BLaER1 treated with 17β-estradiol and CSF1 and Interleukin-3, amounts not matched to agents 10 nM and 100 nM (cell line): Measurements from ENCODE around the gene CCDC136.

ENCODE experiments used
- H3K27ac ChIP-seq, 11 experiments: shearing (Covaris generic); formaldehyde crosslinking; 2 replicates each; pipeline ENCODE4 v1.8.1; 2022
- H3K27me3 ChIP-seq, 11 experiments: shearing (Covaris generic); formaldehyde crosslinking; 2 replicates each; pipeline ENCODE4 v1.8.1; 2022
- H3K36me3 ChIP-seq, 11 experiments: shearing (Covaris generic); formaldehyde crosslinking; 2 replicates each; pipeline ENCODE4 v1.8.1; 2022
- H3K4me1 ChIP-seq, 10 experiments: shearing (Covaris generic); formaldehyde crosslinking; 2 replicates each; pipeline ENCODE4 v1.8.1; 2022
- H3K4me2 ChIP-seq, 11 experiments: shearing (Covaris generic); formaldehyde crosslinking; 2 replicates each; pipeline ENCODE4 v1.8.1; 2022
- H3K4me3 ChIP-seq, 10 experiments: shearing (Covaris generic); formaldehyde crosslinking; 2 replicates each; pipeline ENCODE4 v1.8.1; 2022
- H3K9ac ChIP-seq, 11 experiments: shearing (Covaris generic); formaldehyde crosslinking; 2 replicates each; pipeline ENCODE4 v1.8.1; 2022
- H3K9me3 ChIP-seq, 11 experiments: shearing (Covaris generic); formaldehyde crosslinking; replicated peaks in 1 of 11; 2 replicates each; pipeline ENCODE4 v1.8.1; 2022
- H4K20me1 ChIP-seq, 11 experiments: shearing (Covaris generic); formaldehyde crosslinking; 2 replicates each; pipeline ENCODE4 v1.8.1; 2022
- Cebpa-rat ChIP-seq, 11 experiments: shearing (Covaris generic); IDR thresholded peaks; 2 replicates each; pipeline ENCODE4 v1.8.1; 2022

The CCDC136 gene

DNA sequence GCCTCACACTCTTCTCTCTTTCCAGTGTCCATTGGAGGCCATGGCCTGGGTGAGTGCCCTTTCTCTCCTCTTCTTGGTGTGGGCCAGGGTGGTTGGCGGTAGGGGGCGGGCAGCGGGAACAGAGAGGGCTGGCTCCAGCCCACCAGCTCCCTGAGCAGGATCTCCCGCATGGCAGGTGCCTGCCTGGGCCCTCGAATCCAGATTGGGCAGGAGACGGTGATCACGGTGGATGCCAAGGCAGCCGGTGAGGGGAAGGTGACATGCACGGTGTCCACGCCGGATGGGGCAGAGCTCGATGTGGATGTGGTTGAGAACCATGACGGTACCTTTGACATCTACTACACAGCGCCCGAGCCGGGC, 57.4 kb downstream of the CCDC136 start:
- no peak for TF ChIP-seq Cebpa-rat (IDR thresholded peaks at IDR 0.05)
- Histone ChIP-seq H3K36me3 (no peaks in the 10 kb centered on the region), H3K27ac (no peak overlapping the region), H3K27me3 (no peaks in the 10 kb centered on the region), H3K9ac (no peak overlapping the region), H4K20me1 (no peaks in the 10 kb centered on the region), H3K4me2 (no peak overlapping the region), H3K4me1 (0 out of 20 replicates have a peak, but pooled peaks cover 0 to 3% (median 0%) of the 10 kb centered on the region in 10 experiments), H3K4me3 (no peak overlapping the region), H3K9me3 (no peaks in the 10 kb centered on the region)

DNA sequence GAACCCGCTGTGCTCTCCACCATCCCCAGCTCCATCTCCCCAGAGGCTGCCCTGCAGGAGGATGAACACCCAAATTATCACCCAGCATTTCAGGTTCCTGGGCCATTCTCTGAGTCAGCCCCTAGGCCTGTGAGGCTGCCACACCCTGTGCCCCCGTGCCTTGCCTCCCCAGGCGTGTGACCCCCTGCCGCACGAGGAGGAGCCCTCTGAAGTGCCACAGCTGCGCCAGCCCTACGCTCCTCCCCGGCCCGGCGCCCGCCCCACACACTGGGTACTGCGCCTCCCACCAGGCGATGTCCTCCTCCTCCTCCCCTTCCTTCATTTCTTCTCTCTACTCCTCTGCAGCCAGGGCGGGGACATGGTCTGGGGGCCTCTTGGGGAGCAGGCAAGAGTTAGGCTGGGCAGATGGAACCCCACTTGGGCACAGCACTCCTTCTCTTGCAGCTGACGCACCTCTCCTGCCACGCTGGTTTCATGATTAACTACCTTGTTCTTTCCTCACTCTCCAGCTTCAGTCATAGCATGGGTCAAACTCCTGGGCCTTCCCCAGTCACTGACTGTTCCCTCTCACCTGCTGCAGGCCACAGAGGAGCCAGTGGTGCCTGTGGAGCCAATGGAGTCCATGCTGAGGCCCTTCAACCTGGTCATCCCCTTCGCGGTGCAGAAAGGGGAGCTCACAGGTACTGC, 58.2 kb downstream of the CCDC136 start:
- no peak for TF ChIP-seq Cebpa-rat (IDR thresholded peaks at IDR 0.05)
- H4K20me1 ChIP-seq = no peaks in the 10 kb centered on the region

DNA sequence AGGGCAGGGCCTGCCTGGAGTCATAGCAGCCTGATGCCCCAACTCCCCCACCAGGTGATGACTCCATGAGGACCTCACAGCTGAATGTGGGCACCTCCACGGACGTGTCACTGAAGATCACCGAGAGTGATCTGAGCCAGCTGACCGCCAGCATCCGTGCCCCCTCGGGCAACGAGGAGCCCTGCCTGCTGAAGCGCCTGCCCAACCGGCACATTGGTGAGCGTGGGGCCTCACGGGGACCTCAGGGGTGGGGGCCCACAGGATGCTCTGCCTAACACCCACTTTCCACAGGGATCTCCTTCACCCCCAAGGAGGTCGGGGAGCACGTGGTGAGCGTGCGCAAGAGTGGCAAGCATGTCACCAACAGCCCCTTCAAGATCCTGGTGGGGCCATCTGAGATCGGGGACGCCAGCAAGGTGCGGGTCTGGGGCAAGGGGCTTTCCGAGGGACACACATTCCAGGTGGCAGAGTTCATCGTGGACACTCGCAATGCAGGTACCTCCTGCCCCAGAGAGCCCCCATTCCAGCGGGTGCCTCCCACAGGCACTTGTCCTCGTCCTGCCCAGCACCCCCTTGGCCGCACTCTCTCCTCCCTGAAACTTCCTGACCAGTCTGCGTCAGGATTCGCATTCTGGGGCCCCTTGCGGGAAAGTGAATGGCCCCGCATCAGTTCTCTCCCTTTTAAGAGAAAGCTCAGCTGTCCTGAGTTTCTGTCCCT, 60.9 kb downstream of the CCDC136 start:
- Histone ChIP-seq H3K36me3 (no peaks in the 10 kb centered on the region), H3K4me2 (no peak overlapping the region), H3K27me3 (no peaks in the 10 kb centered on the region), H4K20me1 (no peaks in the 10 kb centered on the region), H3K4me3 (no peak overlapping the region), H3K9ac (no peak overlapping the region), H3K4me1 (peaks cover 0 to 11% (median 1%) of the 10 kb centered on the region in 10 experiments; a peak in 4 of 20 replicates), H3K9me3 (no peaks in the 10 kb centered on the region), H3K27ac (no peak overlapping the region)
- TF ChIP-seq Cebpa-rat (IDR thresholded peaks at IDR 0.05) = no peak

More for the DNA sequence above, 58.2 kb downstream of the CCDC136 start:
- no peak overlapping the region for H3K4me3 ChIP-seq
- H3K4me2 ChIP-seq = no peak overlapping the region
- H3K9ac ChIP-seq = no peak overlapping the region
- no peaks in the 10 kb centered on the region for H3K27me3 ChIP-seq
- peaks cover 0 to 4% (median 0%) of the 10 kb centered on the region in 10 experiments; a peak in 3 of 20 replicates for H3K4me1 ChIP-seq
- H3K36me3 ChIP-seq = no peaks in the 10 kb centered on the region
- no peaks in the 10 kb centered on the region for H3K9me3 ChIP-seq
- H3K27ac ChIP-seq = no peak overlapping the region

DNA sequence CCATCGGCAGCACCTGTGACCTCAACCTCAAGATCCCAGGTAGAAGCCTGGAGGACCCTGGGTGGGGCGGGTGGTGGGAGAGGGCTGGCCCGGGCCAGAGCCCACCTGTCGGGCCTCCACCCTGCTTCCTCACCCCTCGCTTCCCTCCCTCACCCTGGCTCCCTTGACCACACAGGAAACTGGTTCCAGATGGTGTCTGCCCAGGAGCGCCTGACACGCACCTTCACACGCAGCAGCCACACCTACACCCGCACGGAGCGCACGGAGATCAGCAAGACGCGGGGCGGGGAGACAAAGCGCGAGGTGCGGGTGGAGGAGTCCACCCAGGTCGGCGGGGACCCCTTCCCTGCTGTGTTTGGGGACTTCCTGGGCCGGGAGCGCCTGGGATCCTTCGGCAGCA, 62.0 kb downstream of the CCDC136 start:
- no peaks in the 10 kb centered on the region for H4K20me1 ChIP-seq
- H3K27me3 ChIP-seq = no peaks in the 10 kb centered on the region
- TF ChIP-seq Cebpa-rat (IDR thresholded peaks at IDR 0.05) = no peak
- H3K4me1 ChIP-seq = peaks cover 0 to 14% (median 6%) of the 10 kb centered on the region in 10 experiments; a peak in 18 of 20 replicates
- H3K4me3 ChIP-seq = no peak overlapping the region
- H3K36me3 ChIP-seq = no peaks in the 10 kb centered on the region
- H3K9me3 ChIP-seq = no peaks in the 10 kb centered on the region
- H3K4me2 ChIP-seq = no peak overlapping the region
- H3K27ac ChIP-seq = no peak overlapping the region
- no peak overlapping the region for H3K9ac ChIP-seq

DNA sequence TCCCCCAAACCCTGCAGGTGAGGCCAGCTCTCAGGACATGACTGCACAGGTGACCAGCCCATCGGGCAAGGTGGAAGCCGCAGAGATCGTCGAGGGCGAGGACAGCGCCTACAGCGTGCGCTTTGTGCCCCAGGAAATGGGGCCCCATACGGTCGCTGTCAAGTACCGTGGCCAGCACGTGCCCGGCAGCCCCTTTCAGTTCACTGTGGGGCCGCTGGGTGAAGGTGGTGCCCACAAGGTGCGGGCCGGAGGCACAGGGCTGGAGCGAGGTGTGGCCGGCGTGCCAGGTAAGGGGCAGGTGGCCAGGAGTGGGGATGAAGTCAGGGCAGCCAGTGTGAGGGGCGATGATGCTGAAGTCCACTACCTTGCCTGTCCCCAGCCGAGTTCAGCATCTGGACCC, 62.6 kb downstream of the CCDC136 start:
- Histone ChIP-seq H3K4me3 (no peak overlapping the region), H3K4me2 (no peak overlapping the region), H3K36me3 (no peaks in the 10 kb centered on the region), H3K9me3 (no peaks in the 10 kb centered on the region), H4K20me1 (no peaks in the 10 kb centered on the region), H3K27me3 (no peaks in the 10 kb centered on the region), H3K4me1 (peaks cover 5 to 20% (median 12%) of the 10 kb centered on the region in 10 experiments), H3K27ac (no peak overlapping the region), H3K9ac (no peak overlapping the region)
- no peak for TF ChIP-seq Cebpa-rat (IDR thresholded peaks at IDR 0.05)

GRCh38 chr7:128855559-128855958, 63.8 kb downstream of the CCDC136 start:
- Histone ChIP-seq H3K4me1 (peaks cover 17 to 32% (median 23%) of the 10 kb centered on the region in 10 experiments), H4K20me1 (no peaks in the 10 kb centered on the region), H3K9ac (no peak overlapping the region; a peak in 1 of 22 replicates), H3K4me3 (no peak overlapping the region), H3K4me2 (peak overlapping the region in 3 of 11 experiments; percentile 8 to 27 (median 24); a peak in 1 of 22 replicates), H3K9me3 (no peaks in the 10 kb centered on the region), H3K27ac (no peak overlapping the region), H3K36me3 (no peaks in the 10 kb centered on the region), H3K27me3 (no peaks in the 10 kb centered on the region)
- no peak for TF ChIP-seq Cebpa-rat (IDR thresholded peaks at IDR 0.05)

- no peak for TF ChIP-seq Cebpa-rat (IDR thresholded peaks at IDR 0.05)
- H3K4me3 ChIP-seq = no peak overlapping the region
- H3K4me1 ChIP-seq = peaks cover 17 to 37% (median 25%) of the 10 kb centered on the region in 10 experiments
- H3K27me3 ChIP-seq = no peaks in the 10 kb centered on the region
- H3K9me3 ChIP-seq = no peaks in the 10 kb centered on the region
- no peaks in the 10 kb centered on the region for H3K36me3 ChIP-seq
- H3K27ac ChIP-seq = no peak overlapping the region
- H4K20me1 ChIP-seq = no peaks in the 10 kb centered on the region
- H3K4me2 ChIP-seq = no peak overlapping the region
- no peak overlapping the region; a peak in 1 of 22 replicates for H3K9ac ChIP-seq
These were observed 64.4 kb downstream of the CCDC136 start for GRCh38 chr7:128856001-128856718.

GRCh38 chr7:128858380-128859231, 66.8 kb downstream of the CCDC136 start:
- Histone ChIP-seq H3K4me1 (peaks cover 21 to 44% (median 32%) of the 10 kb centered on the region in 10 experiments), H3K27ac (peak overlapping the region in 1 of 11 experiments; percentile 6; a peak in 1 of 22 replicates), H3K4me2 (peak overlapping the region; percentile 35 to 77 (median 60)), H3K36me3 (no peaks in the 10 kb centered on the region), H3K27me3 (no peaks in the 10 kb centered on the region), H3K9me3 (no peaks in the 10 kb centered on the region), H3K9ac (peak overlapping the region in 7 of 11 experiments; percentile 2 to 47 (median 35); a peak in 8 of 22 replicates), H3K4me3 (no peak overlapping the region), H4K20me1 (peaks cover under 1 to 7% (median 2%) of the 10 kb centered on the region in 11 experiments; a peak in 16 of 22 replicates)
- no peak for TF ChIP-seq Cebpa-rat (IDR thresholded peaks at IDR 0.05)
